ENCODE data around the gene TRABD2A. TPM values are rescaled to one million over a fixed set of nuclear protein-coding genes. Genes with fewer than 3 reads are reported as not detected.

TRABD2A gene
- total and polyA plus RNA-seq, 9 of the 15 experiments (the other 6 are each of a cell fraction or from before 2014, with no cell fraction given): 0.07 to 0.45 (median 0.25) TPM

DNA sequence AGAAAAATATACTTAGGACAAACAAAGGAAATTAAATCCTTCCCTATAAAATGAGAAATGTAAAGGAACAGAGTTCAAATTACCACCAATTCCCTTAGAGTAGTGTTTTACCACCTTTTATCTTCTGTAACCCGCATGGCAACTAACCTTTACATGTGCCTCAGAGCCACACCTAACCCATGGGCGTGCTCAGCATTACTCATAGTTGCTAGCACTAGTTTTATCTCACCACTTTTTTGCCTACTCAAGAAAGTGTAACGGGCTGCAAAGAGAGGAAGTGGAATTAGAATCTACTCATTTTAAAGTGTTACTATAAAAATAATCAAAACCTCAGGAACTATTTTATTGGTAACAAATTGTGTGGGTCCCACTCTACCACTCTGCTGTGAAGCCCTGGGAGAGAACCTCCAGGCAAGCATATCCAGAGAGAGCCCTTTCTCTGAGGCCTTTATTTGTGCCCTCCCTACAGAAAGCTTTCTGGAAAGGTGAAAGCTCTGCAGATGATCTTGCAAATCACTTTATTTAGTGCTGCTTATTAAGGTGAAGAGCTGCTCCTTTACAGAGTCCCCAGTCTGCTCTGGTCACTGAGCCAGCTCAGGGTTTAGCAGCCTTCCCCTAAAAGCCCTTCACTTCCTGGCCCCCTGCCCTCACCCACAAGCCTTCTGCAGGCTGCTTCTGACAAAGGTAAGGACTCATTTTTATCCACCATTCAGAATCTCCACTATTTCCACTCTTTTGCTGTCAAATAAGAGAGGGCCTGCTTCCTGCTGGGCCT, 98.8 kb downstream of the TRABD2A start:
- in situ Hi-C loops (cut with MboI) (no loop called here), intact Hi-C loops (cut with micrococcal nuclease) (no loop called here)
- peaks cover 4% of the 10 kb centered on the region; the same call in 1 of the 2 replicates for H3K9me3 ChIP-seq (replicated peaks; ENCODE audit: control insufficient read depth, insufficient read depth, low read depth, low read length)
- peak overlapping the region; percentile 59; the same call in 2 of the 3 replicates for H3K27ac ChIP-seq (ENCODE audit: extremely low read depth, low read depth, low read length)
- ATAC-seq: peak; percentile 85
- DNase-seq (ENCODE audit: extremely low read depth in 1 of 4, low spot score in 3 of 4): peak in 2 of 4 experiments; percentile 38 to 41
- BruUV-seq (replicated peaks): no TSS peak
- no peak overlapping the region for H3K4me2 ChIP-seq (ENCODE audit: insufficient read depth, low read length)
- H3K9ac ChIP-seq (ENCODE audit: insufficient read depth in 1 of 2, low read depth in 2 of 2, low read length in 2 of 2): no peak overlapping the region
- no peaks in the 10 kb centered on the region for H3K36me3 ChIP-seq (ENCODE audit: control insufficient read depth, insufficient read depth, low read length)
- no peaks in the 10 kb centered on the region for H3K27me3 ChIP-seq (ENCODE audit: control insufficient read depth in 2 of 2, insufficient read depth in 2 of 2, low read length in 2 of 2)
- 0% methylated on average over 3 of the region's 3 CpGs for WGBS (ENCODE audit: insufficient coverage, low coverage, missing lambda C conversion rate)
- no peak overlapping the region for H3K4me3 ChIP-seq
- H2AFZ ChIP-seq (ENCODE audit: low read depth, low read length): peak overlapping the region; percentile 65
- ChIA-PET CTCF (ENCODE audit: low intra/inter-chr PET ratio) (no interaction called here), POLR2A (no interaction called here)
- H3K4me1 ChIP-seq (replicated peaks in 1 of 2; ENCODE audit: control insufficient read depth in 2 of 2, insufficient read depth in 2 of 2, low read length in 2 of 2): peaks cover 0 to 11% of the 10 kb centered on the region in 2 experiments; a peak in 1 of 5 replicates
- H3K9me1 ChIP-seq (ENCODE audit: control insufficient read depth, insufficient read depth, low read length): no peaks in the 10 kb centered on the region
- H3K79me2 ChIP-seq (ENCODE audit: control insufficient read depth, insufficient read depth, low read length): no peaks in the 10 kb centered on the region
- peak; percentile 71 for FAIRE-seq
- H4K20me1 ChIP-seq (replicated peaks; ENCODE audit: control insufficient read depth, insufficient read depth, low read length): no peaks in the 10 kb centered on the region
- TF ChIP-seq POLR2AphosphoS2 (IDR thresholded peaks at IDR 0.05; ENCODE audit: low read length): no peak
- TF ChIP-seq HDAC6 (IDR thresholded peaks at IDR 0.05; ENCODE audit: low read depth, low read length): no peak
- TF ChIP-seq SPI1 (IDR thresholded peaks at IDR 0.05; ENCODE audit: borderline replicate concordance, low read depth, low read length): peak; percentile 83
- TF ChIP-seq, protein P1, sequence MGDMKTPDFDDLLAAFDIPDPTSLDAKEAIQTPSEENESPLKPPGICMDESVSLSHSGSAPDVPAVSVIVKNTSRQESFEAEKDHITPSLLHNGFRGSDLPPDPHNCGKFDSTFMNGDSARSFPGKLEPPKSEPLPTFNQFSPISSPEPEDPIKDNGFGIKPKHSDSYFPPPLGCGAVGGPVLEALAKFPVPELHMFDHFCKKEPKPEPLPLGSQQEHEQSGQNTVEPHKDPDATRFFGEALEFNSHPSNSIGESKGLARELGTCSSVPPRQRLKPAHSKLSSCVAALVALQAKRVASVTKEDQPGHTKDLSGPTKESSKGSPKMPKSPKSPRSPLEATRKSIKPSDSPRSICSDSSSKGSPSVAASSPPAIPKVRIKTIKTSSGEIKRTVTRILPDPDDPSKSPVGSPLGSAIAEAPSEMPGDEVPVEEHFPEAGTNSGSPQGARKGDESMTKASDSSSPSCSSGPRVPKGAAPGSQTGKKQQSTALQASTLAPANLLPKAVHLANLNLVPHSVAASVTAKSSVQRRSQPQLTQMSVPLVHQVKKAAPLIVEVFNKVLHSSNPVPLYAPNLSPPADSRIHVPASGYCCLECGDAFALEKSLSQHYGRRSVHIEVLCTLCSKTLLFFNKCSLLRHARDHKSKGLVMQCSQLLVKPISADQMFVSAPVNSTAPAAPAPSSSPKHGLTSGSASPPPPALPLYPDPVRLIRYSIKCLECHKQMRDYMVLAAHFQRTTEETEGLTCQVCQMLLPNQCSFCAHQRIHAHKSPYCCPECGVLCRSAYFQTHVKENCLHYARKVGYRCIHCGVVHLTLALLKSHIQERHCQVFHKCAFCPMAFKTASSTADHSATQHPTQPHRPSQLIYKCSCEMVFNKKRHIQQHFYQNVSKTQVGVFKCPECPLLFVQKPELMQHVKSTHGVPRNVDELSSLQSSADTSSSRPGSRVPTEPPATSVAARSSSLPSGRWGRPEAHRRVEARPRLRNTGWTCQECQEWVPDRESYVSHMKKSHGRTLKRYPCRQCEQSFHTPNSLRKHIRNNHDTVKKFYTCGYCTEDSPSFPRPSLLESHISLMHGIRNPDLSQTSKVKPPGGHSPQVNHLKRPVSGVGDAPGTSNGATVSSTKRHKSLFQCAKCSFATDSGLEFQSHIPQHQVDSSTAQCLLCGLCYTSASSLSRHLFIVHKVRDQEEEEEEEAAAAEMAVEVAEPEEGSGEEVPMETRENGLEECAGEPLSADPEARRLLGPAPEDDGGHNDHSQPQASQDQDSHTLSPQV (IDR thresholded peaks at IDR 0.05): 0 out of 2 replicates have a peak, but pooled peaks have one; percentile 30
- TF ChIP-seq, protein P2, sequence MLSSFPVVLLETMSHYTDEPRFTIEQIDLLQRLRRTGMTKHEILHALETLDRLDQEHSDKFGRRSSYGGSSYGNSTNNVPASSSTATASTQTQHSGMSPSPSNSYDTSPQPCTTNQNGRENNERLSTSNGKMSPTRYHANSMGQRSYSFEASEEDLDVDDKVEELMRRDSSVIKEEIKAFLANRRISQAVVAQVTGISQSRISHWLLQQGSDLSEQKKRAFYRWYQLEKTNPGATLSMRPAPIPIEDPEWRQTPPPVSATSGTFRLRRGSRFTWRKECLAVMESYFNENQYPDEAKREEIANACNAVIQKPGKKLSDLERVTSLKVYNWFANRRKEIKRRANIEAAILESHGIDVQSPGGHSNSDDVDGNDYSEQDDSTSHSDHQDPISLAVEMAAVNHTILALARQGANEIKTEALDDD (IDR thresholded peaks at IDR 0.05): peak; percentile 95
- TF ChIP-seq ARID1B (IDR thresholded peaks at IDR 0.05): 0 out of 2 replicates have a peak, but pooled peaks have one; percentile 8
- TF ChIP-seq JUND (IDR thresholded peaks at IDR 0.05; ENCODE audit: borderline replicate concordance, low read depth, low read length): 0 out of 2 replicates have a peak, but pooled peaks have one; percentile 17
- TF ChIP-seq JUND (tag; IDR thresholded peaks at IDR 0.05; ENCODE audit: borderline replicate concordance, low read depth, low read length): no peak
- 0 out of 2 replicates have a peak, but pooled peaks have one; percentile 33 for TF ChIP-seq MYC (IDR thresholded peaks at IDR 0.05; ENCODE audit: low read depth, low read length)
- TF ChIP-seq MYC (CRISPR knock-in tag; IDR thresholded peaks at IDR 0.05; ENCODE audit: borderline replicate concordance, low read depth): no peak
- peak; percentile 73 for TF ChIP-seq FOSL1 (tag; conservative IDR thresholded peaks at IDR 0.05)
- TF ChIP-seq HSF4 (CRISPR knock-in tag; IDR thresholded peaks at IDR 0.05; ENCODE audit: borderline replicate concordance): no peak
- TF ChIP-seq, protein P3, sequence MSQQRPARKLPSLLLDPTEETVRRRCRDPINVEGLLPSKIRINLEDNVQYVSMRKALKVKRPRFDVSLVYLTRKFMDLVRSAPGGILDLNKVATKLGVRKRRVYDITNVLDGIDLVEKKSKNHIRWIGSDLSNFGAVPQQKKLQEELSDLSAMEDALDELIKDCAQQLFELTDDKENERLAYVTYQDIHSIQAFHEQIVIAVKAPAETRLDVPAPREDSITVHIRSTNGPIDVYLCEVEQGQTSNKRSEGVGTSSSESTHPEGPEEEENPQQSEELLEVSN (IDR thresholded peaks at IDR 0.05; ENCODE audit: borderline replicate concordance in 1 of 2, extremely low read depth in 1 of 2, insufficient read depth in 1 of 2, insufficient read length in 1 of 2, low read depth in 1 of 2, low read length in 1 of 2, poor library complexity in 1 of 2, severe bottlenecking in 1 of 2): peak; percentile 38 to 55
